Stimulated activated CD8-positive, alpha-beta memory T cell treated with anti-CD3 and anti-CD28 coated beads, Interleukin-2, amount 100 ng/mL, for 48 hours (primary cell): ENCODE measurements around the gene DIAPH2.
"Not testable (repeated sequence)": the region's sequence is repeated elsewhere in the genome, so short reads cannot be mapped to it uniquely, and the experiment has no call there.

ENCODE experiments used
- DNase-seq, 2 donors: peaks; one replicate each; pipeline ENCODE4 v3.0.0-alpha.2; 2020; ENCODE audit warnings: low read depth in 2 of 2

DIAPH2 gene

GRCh38 chrX:96684339-96685209, at the start of gene DIAPH2:
TSS of gene DIAPH2 (plus strand) at chrX:96684842.
- DNase-seq, result peak; percentile 43 to 45

GRCh38 chrX:96650023-96650422, 34.6 kb upstream of the DIAPH2 start:
- DNase-seq, result no peak

- DNase-seq, result no peak
These were observed 28.6 kb upstream of the DIAPH2 start for GRCh38 chrX:96655947-96656623.

GRCh38 chrX:96682516-96682915, 2.1 kb upstream of the DIAPH2 start:
- no peak for DNase-seq

GRCh38 chrX:96683997-96684338, 674 bp upstream of the DIAPH2 start:
- DNase-seq, result no peak

- peak; percentile 5 to 14 for DNase-seq
These were observed 813 bp downstream of the DIAPH2 start for GRCh38 chrX:96685210-96686099.

GRCh38 chrX:96687776-96688175, 3.1 kb downstream of the DIAPH2 start:
- no peak for DNase-seq

GRCh38 chrX:96688789-96689188, 4.1 kb downstream of the DIAPH2 start:
- DNase-seq, result no peak

- no peak for DNase-seq
These were observed 5.3 kb downstream of the DIAPH2 start for GRCh38 chrX:96689991-96690390.

GRCh38 chrX:96692454-96692853, 7.8 kb downstream of the DIAPH2 start:
- DNase-seq, result no peak

- no peak for DNase-seq
These were observed 8.2 kb downstream of the DIAPH2 start for GRCh38 chrX:96692890-96693289.

GRCh38 chrX:96693407-96693806, 8.8 kb downstream of the DIAPH2 start:
- DNase-seq, result no peak

- DNase-seq, result no peak
These were observed 11.8 kb downstream of the DIAPH2 start for GRCh38 chrX:96696462-96696861.

GRCh38 chrX:96700625-96701024, 16.0 kb downstream of the DIAPH2 start:
- DNase-seq, result no peak

- DNase-seq, result no peak
These were observed 18.7 kb downstream of the DIAPH2 start for GRCh38 chrX:96703379-96703778.

GRCh38 chrX:96703816-96704215, 19.2 kb downstream of the DIAPH2 start:
- DNase-seq, result no peak

- DNase-seq, result no peak
These were observed 20.0 kb downstream of the DIAPH2 start for GRCh38 chrX:96704629-96705028.

- DNase-seq, result no peak
These were observed 21.3 kb downstream of the DIAPH2 start for GRCh38 chrX:96705905-96706304.

GRCh38 chrX:96707804-96708203, 23.2 kb downstream of the DIAPH2 start:
- no peak for DNase-seq

GRCh38 chrX:96710031-96710430, 25.4 kb downstream of the DIAPH2 start:
- DNase-seq, result no peak

GRCh38 chrX:96713303-96713702, 28.7 kb downstream of the DIAPH2 start:
- DNase-seq, result no peak

GRCh38 chrX:96714393-96714792, 29.8 kb downstream of the DIAPH2 start:
- not testable (repeated sequence) for DNase-seq
